Measurements from ENCODE around the gene KRT31. TPM values are rescaled to one million over a fixed set of nuclear protein-coding genes. Genes with fewer than 3 reads are reported as not detected.

The KRT31 gene
- not detected for total RNA-seq

DNA sequence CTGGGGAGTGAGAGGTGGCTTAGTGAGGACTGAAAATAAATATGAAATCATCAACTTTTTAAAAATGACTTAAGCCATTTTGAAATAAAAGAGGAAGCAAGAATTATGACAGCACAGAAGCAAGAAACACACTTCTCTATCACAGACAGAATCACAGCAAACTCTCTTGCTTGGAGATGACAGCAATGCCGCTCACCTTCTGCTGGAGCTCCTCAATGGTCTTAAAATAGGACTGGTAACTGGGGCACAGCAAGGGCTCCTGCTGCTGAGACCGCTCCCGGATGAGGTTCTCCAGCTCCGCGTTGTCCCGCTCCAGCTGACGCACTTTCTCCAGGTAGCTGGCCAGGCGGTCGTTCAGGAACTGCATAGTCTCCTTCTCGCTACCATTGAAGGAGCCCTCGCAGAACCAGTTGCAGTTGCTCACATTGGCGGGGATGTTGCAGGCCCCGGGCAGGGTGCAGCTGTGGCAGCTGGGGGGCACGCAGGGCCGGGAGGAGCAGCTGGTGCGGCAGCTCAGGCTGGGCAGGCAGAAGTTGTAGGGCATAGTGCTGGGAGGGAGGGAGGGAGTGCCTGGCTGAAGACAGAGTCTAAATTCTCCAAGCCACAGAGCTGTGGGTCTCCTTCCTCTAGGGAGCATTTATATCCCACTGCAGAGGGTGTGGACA, at the start of gene KRT31:
Gene KRT31, minus strand, starts transcription at position 613 of the 665 bp plus-strand sequence. Its CDS starts 69 bp downstream, at position 544.
- H3K4me1 ChIP-seq = peaks cover 0 to 8% (median 6%) of the 10 kb centered on the region in 4 donors
- H3K36me3 ChIP-seq = no peaks in the 10 kb centered on the region
- TF ChIP-seq CTCF (IDR thresholded peaks at IDR 0.05) (no peak), EP300 (IDR thresholded peaks at IDR 0.05) (no peak), POLR2AphosphoS5 (IDR thresholded peaks at IDR 0.05) (no peak), POLR2A (IDR thresholded peaks at IDR 0.05; ENCODE audit: low read depth) (no peak)
- DNase-seq (ENCODE audit: extremely low spot score) = no peak
- H3K27me3 ChIP-seq = no peaks in the 10 kb centered on the region
- intact Hi-C loops (cut with DNase I) = no loop called here
- H3K27ac ChIP-seq (replicated peaks in 1 of 4) = no peak within 1 kb of the TSS
- 90% methylated on average over 1 of the region's 16 CpGs for WGBS
- no peaks in the 10 kb centered on the region for H3K9me3 ChIP-seq
- no peak within 1 kb of the TSS for H3K4me3 ChIP-seq

- Histone ChIP-seq H3K36me3 (no peaks in the 10 kb centered on the region), H3K4me1 (no peaks in the 10 kb centered on the region), H3K27ac (replicated peaks in 1 of 4) (no peak overlapping the region), H3K4me3 (no peak overlapping the region), H3K27me3 (no peaks in the 10 kb centered on the region), H3K9me3 (peaks cover 0 to 4% (median 0%) of the 10 kb centered on the region in 4 donors)
- DNase-seq (ENCODE audit: extremely low spot score) = no peak
- intact Hi-C loops (cut with DNase I) = no loop called here
- 24% methylated on average over 2 of the region's 2 CpGs for WGBS
- TF ChIP-seq CTCF (IDR thresholded peaks at IDR 0.05) = no peak
- no peak for TF ChIP-seq POLR2A (IDR thresholded peaks at IDR 0.05; ENCODE audit: low read depth)
- TF ChIP-seq EP300 (IDR thresholded peaks at IDR 0.05) = no peak
- TF ChIP-seq POLR2AphosphoS5 (IDR thresholded peaks at IDR 0.05) = no peak
Observed at GRCh38 chr17:41446806-41447205, 49.4 kb upstream of the KRT31 start.

- intact Hi-C loops (cut with DNase I) = no loop called here
- H3K27me3 ChIP-seq = peaks cover 0 to 3% (median 0%) of the 10 kb centered on the region in 4 donors
- WGBS = 60% methylated on average over 3 of the region's 3 CpGs
- no peaks in the 10 kb centered on the region for H3K36me3 ChIP-seq
- H3K27ac ChIP-seq (replicated peaks in 1 of 4) = no peak overlapping the region
- no peaks in the 10 kb centered on the region for H3K9me3 ChIP-seq
- H3K4me3 ChIP-seq = no peak overlapping the region
- no peak for DNase-seq (ENCODE audit: extremely low spot score)
- TF ChIP-seq EP300 (IDR thresholded peaks at IDR 0.05) (no peak), POLR2A (IDR thresholded peaks at IDR 0.05; ENCODE audit: low read depth) (no peak), CTCF (IDR thresholded peaks at IDR 0.05) (no peak), POLR2AphosphoS5 (IDR thresholded peaks at IDR 0.05) (no peak)
- H3K4me1 ChIP-seq = no peaks in the 10 kb centered on the region
Observed at GRCh38 chr17:41444640-41445039, 47.2 kb upstream of the KRT31 start.

DNA sequence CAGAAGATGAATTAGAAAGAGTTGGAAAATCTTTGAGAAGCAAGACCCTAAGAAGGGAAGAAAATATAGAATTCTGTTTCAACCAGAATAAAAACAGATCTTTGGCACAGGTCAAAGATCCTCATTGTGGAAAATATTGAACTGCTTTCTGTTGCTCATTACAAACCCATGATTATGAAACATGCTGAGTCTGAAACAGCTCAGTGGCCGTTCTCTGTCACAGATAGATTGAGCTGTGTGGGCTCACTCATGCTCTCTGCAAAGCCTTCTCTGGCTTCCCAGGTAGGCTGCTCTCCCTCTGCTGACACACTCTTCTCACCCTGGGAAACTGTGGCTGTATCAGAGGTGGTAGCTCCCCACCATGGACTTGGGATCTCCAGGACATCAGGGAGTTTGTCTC, 46.8 kb upstream of the KRT31 start:
- intact Hi-C loops (cut with DNase I) = no loop called here
- Histone ChIP-seq H3K4me1 (no peaks in the 10 kb centered on the region), H3K36me3 (no peaks in the 10 kb centered on the region), H3K27ac (replicated peaks in 1 of 4) (no peak overlapping the region), H3K9me3 (no peaks in the 10 kb centered on the region), H3K27me3 (peaks cover 0 to 3% (median 0%) of the 10 kb centered on the region in 4 donors), H3K4me3 (no peak overlapping the region)
- 43% methylated on average over 1 of the region's 1 CpG for WGBS
- DNase-seq (ENCODE audit: extremely low spot score) = no peak
- no peak for TF ChIP-seq CTCF (IDR thresholded peaks at IDR 0.05)
- no peak for TF ChIP-seq EP300 (IDR thresholded peaks at IDR 0.05)
- no peak for TF ChIP-seq POLR2A (IDR thresholded peaks at IDR 0.05; ENCODE audit: low read depth)
- no peak for TF ChIP-seq POLR2AphosphoS5 (IDR thresholded peaks at IDR 0.05)

DNA sequence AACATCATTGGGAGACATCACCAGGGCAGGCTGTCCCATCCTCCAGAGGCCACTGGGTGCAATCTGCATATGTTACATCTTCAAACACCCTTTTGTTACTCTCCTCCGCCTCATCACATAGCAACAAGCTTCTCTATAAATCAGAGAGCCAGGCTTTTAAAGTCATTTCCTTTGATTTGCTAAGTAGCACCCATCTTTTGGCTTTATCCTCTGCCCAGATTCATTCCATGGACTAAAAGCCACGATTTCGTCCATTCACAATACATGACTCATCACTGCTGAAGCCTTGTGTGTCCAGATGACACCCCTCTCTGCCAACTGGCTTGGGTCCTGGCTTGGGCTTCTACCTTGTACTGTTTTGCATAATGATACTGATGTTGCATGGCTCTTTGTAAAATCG, 45.3 kb upstream of the KRT31 start:
- no peaks in the 10 kb centered on the region for H3K9me3 ChIP-seq
- TF ChIP-seq EP300 (IDR thresholded peaks at IDR 0.05) (no peak), POLR2AphosphoS5 (IDR thresholded peaks at IDR 0.05) (no peak), CTCF (IDR thresholded peaks at IDR 0.05) (no peak), POLR2A (IDR thresholded peaks at IDR 0.05; ENCODE audit: low read depth) (no peak)
- no peaks in the 10 kb centered on the region for H3K36me3 ChIP-seq
- H3K27me3 ChIP-seq = peaks cover 0 to 3% (median 0%) of the 10 kb centered on the region in 4 donors
- H3K4me3 ChIP-seq = no peak overlapping the region
- 75% methylated on average over 4 of the region's 4 CpGs for WGBS
- intact Hi-C loops (cut with DNase I) = no loop called here
- DNase-seq (ENCODE audit: extremely low spot score) = no peak
- no peaks in the 10 kb centered on the region for H3K4me1 ChIP-seq
- H3K27ac ChIP-seq (replicated peaks in 1 of 4) = no peak overlapping the region

Measured in esophagus muscularis mucosa (tissue), 4 donors.